BJ (cell line): ENCODE results near the gene ZMYND10. TPM values are rescaled to one million over a fixed set of nuclear protein-coding genes. Genes with fewer than 3 reads are reported as not detected.

Experiments used
- CTCF ChIA-PET: fragments of 350-600 bp; formaldehyde crosslinking; extraction: SDS; loops from one replicate; lab custom pipeline; 2021; ENCODE audit warnings: antibody characterized with exemption, inconsistent platforms; lab: Yijun Ruan, JAX
- POLR2A ChIA-PET: fragments of 300-600 bp; sonication (Branson Sonifier 250); formaldehyde crosslinking; extraction: SDS; loops from one replicate; lab custom pipeline; 2021; ENCODE audit warnings: antibody characterized with exemption; lab: Charles Lee
- DNase-seq: peaks from one replicate; pipeline ENCODE4 v3.0.0-alpha.2; 2011; ENCODE audit warnings: low read depth
- H3K27me3 ChIP-seq: 2 replicates; pipeline ENCODE4 v1.6.0; 2011; ENCODE audit warnings: low read length; ENCODE audit not compliant: control insufficient read depth, insufficient read depth
- H3K36me3 ChIP-seq: 2 replicates; pipeline ENCODE4 v1.5.1; 2011; ENCODE audit warnings: low read length; ENCODE audit not compliant: control insufficient read depth, insufficient read depth
- H3K4me3 ChIP-seq: 2 replicates; pipeline ENCODE4 v1.5.1; 2011; ENCODE audit warnings: low read depth, mild to moderate bottlenecking, control low read depth, low read length
- CTCF ChIP-seq: IDR thresholded peaks from 2 replicates; pipeline ENCODE4 v1.5.1; 2011; ENCODE audit warnings: low read depth, mild to moderate bottlenecking, control low read depth, inconsistent platforms, low read length, moderate library complexity; ENCODE audit not compliant: insufficient read depth
- polyA plus RNA-seq: library from polyadenylated mRNA; depleted of rRNA; stranded (reverse); fragments of >200 nt; gene quantifications from 2 replicates; pipeline ENCODE4 v1.2.3, GENCODE V29; 2011

Gene ZMYND10
- polyA plus RNA-seq, 1 experiment, result 1.3 TPM

GRCh38 chr3:50356553-50356952 is 11.0 kb upstream of the ZMYND10 start:
- POLR2A ChIA-PET, result no interaction called here
- Histone ChIP-seq H3K27me3 (no peaks in the 10 kb centered on the region), H3K36me3 (peaks cover 23% of the 10 kb centered on the region), H3K4me3 (peak overlapping the region; percentile 76)
- CTCF ChIA-PET, result interaction anchor here (1.0 to 1.3 kb wide), 4 partner anchors 8 to 185 kb away, joined by 3 to 7 read pairs (median 3); no protein-coding TSS in a partner anchor
- DNase-seq, result no peak
- no peak for TF ChIP-seq CTCF

GRCh38 chr3:50355829-50356552 is 10.5 kb upstream of the ZMYND10 start:
- DNase-seq, result no peak
- Histone ChIP-seq H3K36me3 (peaks cover 23% of the 10 kb centered on the region), H3K27me3 (no peaks in the 10 kb centered on the region), H3K4me3 (peak overlapping the region; percentile 76)
- TF ChIP-seq CTCF, result no peak
- ChIA-PET POLR2A (no interaction called here), CTCF (interaction anchor here (1.0 to 1.2 kb wide), 2 partner anchors 8 to 186 kb away, joined by 3 read pairs; no protein-coding TSS in a partner anchor)

- POLR2A ChIA-PET, result no interaction called here
- peaks cover 23% of the 10 kb centered on the region for H3K36me3 ChIP-seq
- CTCF ChIA-PET, result interaction anchor here (1.6 kb wide), 1 partner anchor 187 kb away, joined by 4 read pairs; no protein-coding TSS in a partner anchor
Measured at GRCh38 chr3:50354850-50355249, 9.3 kb upstream of the ZMYND10 start.

GRCh38 chr3:50354186-50354764 is 8.7 kb upstream of the ZMYND10 start:
- Histone ChIP-seq H3K36me3 (peaks cover 23% of the 10 kb centered on the region), H3K27me3 (no peaks in the 10 kb centered on the region), H3K4me3 (no peak overlapping the region)
- POLR2A ChIA-PET, result interaction anchor here (0.8 kb wide), 1 partner anchor 1834 kb away, joined by 11 read pairs; no protein-coding TSS in a partner anchor
- CTCF ChIA-PET, result interaction anchor here (0.9 to 1.8 kb wide), 3 partner anchors 17 to 188 kb away, joined by 3 to 5 read pairs (median 4); no protein-coding TSS in a partner anchor
- TF ChIP-seq CTCF, result no peak
- DNase-seq, result no peak

More at GRCh38 chr3:50354850-50355249, 9.3 kb upstream of the ZMYND10 start:
- DNase-seq, result no peak
- Histone ChIP-seq H3K4me3 (no peak overlapping the region), H3K27me3 (no peaks in the 10 kb centered on the region)
- TF ChIP-seq CTCF, result no peak

GRCh38 chr3:50353245-50354004 is 7.9 kb upstream of the ZMYND10 start:
- H3K4me3 ChIP-seq, result no peak overlapping the region
- H3K27me3 ChIP-seq, result no peaks in the 10 kb centered on the region
- DNase-seq, result no peak
- ChIA-PET POLR2A (interaction anchor here (0.8 kb wide), 1 partner anchor 1835 kb away, joined by 11 read pairs; no protein-coding TSS in a partner anchor), CTCF (interaction anchor here (0.9 to 1.8 kb wide), 4 partner anchors 14 to 189 kb away, joined by 3 to 5 read pairs (median 4); partner anchors contain the start of gene RASSF1)
- peaks cover 23% of the 10 kb centered on the region for H3K36me3 ChIP-seq
- TF ChIP-seq CTCF, result no peak
